Astrocyte (in vitro differentiated cells and primary cell): Measurements from ENCODE around the gene MZT2A.
"Not testable (repeated sequence)": the region's sequence is repeated elsewhere in the genome, so short reads cannot be mapped to it uniquely, and the experiment has no call there.

ENCODE experiments used
- EZH2 ChIP-seq: IDR thresholded peaks from 2 replicates; pipeline ENCODE4 v1.6.1; 2012; ENCODE audit warnings: mild to moderate bottlenecking, low read length, inconsistent platforms; ENCODE audit not compliant: insufficient read depth
- TF ChIP-seq, protein P1 (sequence below): IDR thresholded peaks from 2 replicates; pipeline ENCODE4 v1.5.1; 2011; ENCODE audit warnings: low read depth, mild to moderate bottlenecking, inconsistent platforms, low read length, moderate library complexity; ENCODE audit not compliant: insufficient read depth

GRCh38 chr2:131504082-131504750, 12.0 kb upstream of the MZT2A start:
- not testable (repeated sequence) for TF ChIP-seq EZH2
- TF ChIP-seq, protein P1, sequence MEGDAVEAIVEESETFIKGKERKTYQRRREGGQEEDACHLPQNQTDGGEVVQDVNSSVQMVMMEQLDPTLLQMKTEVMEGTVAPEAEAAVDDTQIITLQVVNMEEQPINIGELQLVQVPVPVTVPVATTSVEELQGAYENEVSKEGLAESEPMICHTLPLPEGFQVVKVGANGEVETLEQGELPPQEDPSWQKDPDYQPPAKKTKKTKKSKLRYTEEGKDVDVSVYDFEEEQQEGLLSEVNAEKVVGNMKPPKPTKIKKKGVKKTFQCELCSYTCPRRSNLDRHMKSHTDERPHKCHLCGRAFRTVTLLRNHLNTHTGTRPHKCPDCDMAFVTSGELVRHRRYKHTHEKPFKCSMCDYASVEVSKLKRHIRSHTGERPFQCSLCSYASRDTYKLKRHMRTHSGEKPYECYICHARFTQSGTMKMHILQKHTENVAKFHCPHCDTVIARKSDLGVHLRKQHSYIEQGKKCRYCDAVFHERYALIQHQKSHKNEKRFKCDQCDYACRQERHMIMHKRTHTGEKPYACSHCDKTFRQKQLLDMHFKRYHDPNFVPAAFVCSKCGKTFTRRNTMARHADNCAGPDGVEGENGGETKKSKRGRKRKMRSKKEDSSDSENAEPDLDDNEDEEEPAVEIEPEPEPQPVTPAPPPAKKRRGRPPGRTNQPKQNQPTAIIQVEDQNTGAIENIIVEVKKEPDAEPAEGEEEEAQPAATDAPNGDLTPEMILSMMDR, result not testable (repeated sequence)
